Ishikawa (cell line): ENCODE measurements around the gene PRRT1B.

Experiments used
- CEBPB ChIP-seq: IDR thresholded peaks from 2 replicates; pipeline ENCODE4 v1.6.1; 2012
- CREB1 ChIP-seq: IDR thresholded peaks from 2 replicates; pipeline ENCODE4 v1.6.1; 2012; ENCODE audit warnings: low read depth
- EP300 ChIP-seq: IDR thresholded peaks from 2 replicates; pipeline ENCODE4 v1.6.1; 2012; ENCODE audit warnings: borderline replicate concordance
- MAX ChIP-seq: IDR thresholded peaks from 2 replicates; pipeline ENCODE4 v1.6.1; 2012
- NFIC ChIP-seq: IDR thresholded peaks from 2 replicates; pipeline ENCODE4 v1.6.1; 2012
- RAD21 ChIP-seq: IDR thresholded peaks from 2 replicates; pipeline ENCODE4 v1.6.1; 2012; ENCODE audit warnings: low read depth
- REST ChIP-seq: IDR thresholded peaks from 2 replicates; pipeline ENCODE4 v1.6.1; 2012; ENCODE audit warnings: low read depth, mild to moderate bottlenecking
- TAF1 ChIP-seq: IDR thresholded peaks from 2 replicates; pipeline ENCODE4 v1.6.1; 2012; ENCODE audit warnings: low read depth, mild to moderate bottlenecking
- TEAD4 ChIP-seq: IDR thresholded peaks from 2 replicates; pipeline ENCODE4 v1.6.1; 2012
- YY1 ChIP-seq: IDR thresholded peaks from 2 replicates; pipeline ENCODE4 v1.6.1; 2012; ENCODE audit warnings: low read depth
- ZBTB7A ChIP-seq: IDR thresholded peaks from 2 replicates; pipeline ENCODE4 v1.6.1; 2012; ENCODE audit warnings: low read depth

GRCh38 chr9:131583836-131584555 lies 38.7 kb downstream of the PRRT1B start:
- TF ChIP-seq RAD21 = no peak
- TF ChIP-seq YY1 = no peak
- no peak for TF ChIP-seq CREB1
- no peak for TF ChIP-seq NFIC
- TF ChIP-seq CEBPB = no peak
- TF ChIP-seq EP300 = no peak
- no peak for TF ChIP-seq TAF1
- TF ChIP-seq TEAD4 = no peak
- no peak for TF ChIP-seq MAX
- TF ChIP-seq REST = no peak
- no peak for TF ChIP-seq ZBTB7A
